HepG2 (cell line): Measurements from ENCODE around the gene ZNF626. TPM values are rescaled to one million over a fixed set of nuclear protein-coding genes. Genes with fewer than 3 reads are reported as not detected.
A peak's percentile ranks its signal among the peaks of the same experiment; 100 is the strongest.

Source experiments
- ATF1 ChIP-seq: IDR thresholded peaks from 2 replicates; pipeline ENCODE4 v1.6.1; 2016; ENCODE audit warnings: mild to moderate bottlenecking, control low read depth
- EZH2 ChIP-seq: conservative IDR thresholded peaks from 2 replicates; pipeline ENCODE4 v1.6.1; 2012; ENCODE audit warnings: mild to moderate bottlenecking, low read depth, low read length, moderate library complexity
- IRF2 ChIP-seq: IDR thresholded peaks from 2 replicates; pipeline ENCODE4 v1.6.1; 2018; ENCODE audit warnings: missing genetic modification reagents, missing compliant biosample characterization
- JUN ChIP-seq: sonication (generic); formaldehyde crosslinking; IDR thresholded peaks from 2 replicates; pipeline ENCODE4 v1.4.0; 2020; ENCODE audit warnings: mild to moderate bottlenecking, missing genetic modification reagents
- KAT8 ChIP-seq: IDR thresholded peaks from 2 replicates; pipeline ENCODE4 v1.6.1; 2016; ENCODE audit warnings: missing genetic modification reagents, missing compliant biosample characterization
- KLF16 ChIP-seq, 2 experiments: sonication (generic) in 1 of 2; formaldehyde crosslinking in 1 of 2; IDR thresholded peaks; 2 replicates each; pipeline versions ENCODE4 v1.6.1 to v1.8.0; 2016 to 2023; ENCODE audit warnings: missing genetic modification reagents in 2 of 2, missing compliant biosample characterization in 1 of 2
- NCOA5 ChIP-seq: sonication (generic); formaldehyde crosslinking; IDR thresholded peaks from 2 replicates; pipeline ENCODE4 v1.4.0; 2020; ENCODE audit warnings: missing genetic modification reagents
- NR2C2 ChIP-seq: sonication (generic); formaldehyde crosslinking; IDR thresholded peaks from 2 replicates; pipeline ENCODE4 v1.4.0; 2020; ENCODE audit warnings: missing genetic modification reagents, mild to moderate bottlenecking, moderate library complexity, borderline replicate concordance
- PCBP2 ChIP-seq: fragments of 200-400 bp; formaldehyde crosslinking; optimal IDR thresholded peaks from 2 replicates; pipeline ENCODE3; 2018; ENCODE audit warnings: low read length, low read depth; ENCODE audit not compliant: poor library complexity, severe bottlenecking
- SIN3B ChIP-seq: fragments of 150-350 bp; IDR thresholded peaks from 2 replicates; pipeline ENCODE4 v1.6.1; 2014; ENCODE audit warnings: low read length
- SIX4 ChIP-seq: sonication (generic); formaldehyde crosslinking; IDR thresholded peaks from 2 replicates; pipeline ENCODE4 v1.4.0; 2020; ENCODE audit warnings: missing genetic modification reagents
- TCF7 ChIP-seq: sonication (generic); IDR thresholded peaks from 2 replicates; pipeline ENCODE4 v1.6.1; 2016; ENCODE audit warnings: antibody characterized with exemption, low read depth
- ZNF354B ChIP-seq: sonication (generic); formaldehyde crosslinking; IDR thresholded peaks from 2 replicates; pipeline ENCODE4 v1.8.0; 2022; ENCODE audit warnings: mild to moderate bottlenecking, missing genetic modification reagents
- ZNF563 ChIP-seq: sonication (generic); formaldehyde crosslinking; IDR thresholded peaks from 2 replicates; pipeline ENCODE4 v1.8.0; 2022; ENCODE audit warnings: mild to moderate bottlenecking, moderate library complexity, missing genetic modification reagents
- ZNF564 ChIP-seq: sonication (generic); formaldehyde crosslinking; IDR thresholded peaks from 2 replicates; pipeline ENCODE4 v1.8.1; 2023; ENCODE audit warnings: mild to moderate bottlenecking, missing genetic modification reagents
- ZNF772 ChIP-seq: sonication (generic); formaldehyde crosslinking; IDR thresholded peaks from 2 replicates; pipeline ENCODE4 v1.5.0; 2020; ENCODE audit warnings: mild to moderate bottlenecking, missing genetic modification reagents
- ZNF839 ChIP-seq: sonication (generic); formaldehyde crosslinking; IDR thresholded peaks from 2 replicates; pipeline ENCODE4 v1.4.0; 2020; ENCODE audit warnings: missing genetic modification reagents, mild to moderate bottlenecking, borderline replicate concordance
- polyA plus RNA-seq, 8 experiments: library from polyadenylated mRNA; depleted of rRNA in 3 of 8; stranded (reverse) in 7 of 8; unstranded in 1 of 8; fragments of >200 nt; fragmentation: Illumina TruSeq in 4 of 8; extraction: Trizol in 4 of 8; gene quantifications; 2 replicates each; pipeline versions ENCODE4 v1.2.1 to v1.2.3, GENCODE V29; 2011 to 2016; ENCODE audit warnings: low read depth in 4 of 8, missing spikeins in 1 of 8, mixed read lengths in 1 of 8; ENCODE audit not compliant: insufficient read depth in 1 of 8
- total RNA-seq, 5 experiments: library from RNA; depleted of rRNA; stranded (reverse); fragments of >200 nt; fragmentation: Illumina TruSeq; extraction: Trizol; gene quantifications; 2 replicates each; pipeline ENCODE4 v1.2.3, GENCODE V29; 2016; ENCODE audit warnings: low read depth in 1 of 5
- TF ChIP-seq, protein P1 (sequence below): sonication (generic); formaldehyde crosslinking; IDR thresholded peaks from 2 replicates; pipeline ENCODE4 v1.4.0; 2020; ENCODE audit warnings: missing genetic modification reagents, borderline replicate concordance
- TF ChIP-seq, protein P2 (sequence below): sonication (generic); formaldehyde crosslinking; IDR thresholded peaks from 2 replicates; pipeline ENCODE4 v1.5.0; 2020; ENCODE audit warnings: missing genetic modification reagents
- TF ChIP-seq, protein P3 (sequence below): sonication (generic); formaldehyde crosslinking; IDR thresholded peaks from 2 replicates; pipeline ENCODE4 v1.8.0; 2022; ENCODE audit warnings: mild to moderate bottlenecking, missing genetic modification reagents, borderline replicate concordance
- TF ChIP-seq, protein P4 (sequence below): sonication (generic); formaldehyde crosslinking; IDR thresholded peaks from 2 replicates; pipeline ENCODE4 v1.4.0; 2020; ENCODE audit warnings: missing genetic modification reagents

ZNF626 gene
- total and polyA plus RNA-seq, 2 of the 13 experiments (the other 11 are each of a cell fraction or from before 2014, with no cell fraction given) = 3.5 to 4.1 TPM

DNA sequence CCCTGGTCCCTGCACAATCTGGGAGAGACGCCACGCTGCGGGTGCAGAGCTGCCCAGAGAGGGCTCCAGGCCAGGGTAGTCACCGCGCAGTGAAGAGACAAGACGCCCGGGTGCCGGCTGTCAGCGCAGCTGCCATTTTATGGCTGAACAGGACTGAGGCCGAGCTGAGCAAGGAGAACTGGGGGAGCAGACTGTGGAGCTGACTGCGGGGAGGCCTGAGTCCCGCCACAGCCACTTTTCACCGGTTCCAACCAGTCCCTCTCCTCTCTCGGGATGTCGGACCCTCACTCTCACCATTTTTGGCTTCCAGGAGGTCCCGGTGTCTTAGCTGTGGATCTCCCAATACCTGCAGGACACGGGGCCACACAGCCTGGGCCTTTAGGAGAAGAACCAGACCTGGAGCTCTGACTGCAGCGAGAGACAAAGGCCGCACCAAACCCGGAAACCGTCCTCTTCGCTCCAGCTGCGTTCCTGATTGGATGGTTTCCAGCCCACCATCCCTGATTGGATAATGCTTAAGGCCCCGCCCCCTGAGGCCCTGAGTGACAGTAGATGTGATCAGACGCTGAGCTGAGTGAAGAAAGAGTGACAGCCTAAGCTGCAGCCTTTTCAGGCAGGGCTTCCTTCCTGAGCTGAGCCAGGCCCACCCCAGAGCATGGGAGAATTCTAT is at the start of gene ZNF626 (continued):
- TF ChIP-seq ATF1 (CRISPR knock-in tag) (peak; percentile 34; the same call in 1 of the 2 replicates), PCBP2 (no peak), ZNF772 (CRISPR knock-in tag) (no peak), SIN3B (no peak), ZNF839 (CRISPR knock-in tag) (no peak), TCF7 (no peak), ZNF563 (CRISPR knock-in tag) (no peak), EZH2 (no peak), SIX4 (no peak), JUN (CRISPR knock-in tag) (no peak), ZNF564 (CRISPR knock-in tag) (no peak), NR2C2 (CRISPR knock-in tag) (no peak), ZNF354B (no peak), KAT8 (CRISPR knock-in tag) (peak; percentile 51; the same call in 1 of the 2 replicates), IRF2 (CRISPR knock-in tag) (no peak), KLF16 (CRISPR knock-in tag; IDR thresholded peaks at IDR 0.05) (no peak), NCOA5 (CRISPR knock-in tag) (no peak)
- TF ChIP-seq, protein P1, sequence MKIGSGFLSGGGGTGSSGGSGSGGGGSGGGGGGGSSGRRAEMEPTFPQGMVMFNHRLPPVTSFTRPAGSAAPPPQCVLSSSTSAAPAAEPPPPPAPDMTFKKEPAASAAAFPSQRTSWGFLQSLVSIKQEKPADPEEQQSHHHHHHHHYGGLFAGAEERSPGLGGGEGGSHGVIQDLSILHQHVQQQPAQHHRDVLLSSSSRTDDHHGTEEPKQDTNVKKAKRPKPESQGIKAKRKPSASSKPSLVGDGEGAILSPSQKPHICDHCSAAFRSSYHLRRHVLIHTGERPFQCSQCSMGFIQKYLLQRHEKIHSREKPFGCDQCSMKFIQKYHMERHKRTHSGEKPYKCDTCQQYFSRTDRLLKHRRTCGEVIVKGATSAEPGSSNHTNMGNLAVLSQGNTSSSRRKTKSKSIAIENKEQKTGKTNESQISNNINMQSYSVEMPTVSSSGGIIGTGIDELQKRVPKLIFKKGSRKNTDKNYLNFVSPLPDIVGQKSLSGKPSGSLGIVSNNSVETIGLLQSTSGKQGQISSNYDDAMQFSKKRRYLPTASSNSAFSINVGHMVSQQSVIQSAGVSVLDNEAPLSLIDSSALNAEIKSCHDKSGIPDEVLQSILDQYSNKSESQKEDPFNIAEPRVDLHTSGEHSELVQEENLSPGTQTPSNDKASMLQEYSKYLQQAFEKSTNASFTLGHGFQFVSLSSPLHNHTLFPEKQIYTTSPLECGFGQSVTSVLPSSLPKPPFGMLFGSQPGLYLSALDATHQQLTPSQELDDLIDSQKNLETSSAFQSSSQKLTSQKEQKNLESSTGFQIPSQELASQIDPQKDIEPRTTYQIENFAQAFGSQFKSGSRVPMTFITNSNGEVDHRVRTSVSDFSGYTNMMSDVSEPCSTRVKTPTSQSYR (CRISPR knock-in tag) = no peak
- TF ChIP-seq, protein P2, sequence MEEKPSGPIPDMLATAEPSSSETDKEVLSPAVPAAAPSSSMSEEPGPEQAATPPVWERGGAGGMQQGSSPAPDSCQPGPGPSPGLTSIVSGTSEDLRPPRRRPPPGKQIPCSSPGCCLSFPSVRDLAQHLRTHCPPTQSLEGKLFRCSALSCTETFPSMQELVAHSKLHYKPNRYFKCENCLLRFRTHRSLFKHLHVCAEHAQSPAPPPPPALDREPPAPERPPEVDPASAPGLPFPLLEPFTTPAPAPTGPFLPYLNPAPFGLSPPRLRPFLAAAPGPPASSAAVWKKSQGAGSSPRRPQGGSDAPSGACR (CRISPR knock-in tag) = no peak
- TF ChIP-seq, protein P3, sequence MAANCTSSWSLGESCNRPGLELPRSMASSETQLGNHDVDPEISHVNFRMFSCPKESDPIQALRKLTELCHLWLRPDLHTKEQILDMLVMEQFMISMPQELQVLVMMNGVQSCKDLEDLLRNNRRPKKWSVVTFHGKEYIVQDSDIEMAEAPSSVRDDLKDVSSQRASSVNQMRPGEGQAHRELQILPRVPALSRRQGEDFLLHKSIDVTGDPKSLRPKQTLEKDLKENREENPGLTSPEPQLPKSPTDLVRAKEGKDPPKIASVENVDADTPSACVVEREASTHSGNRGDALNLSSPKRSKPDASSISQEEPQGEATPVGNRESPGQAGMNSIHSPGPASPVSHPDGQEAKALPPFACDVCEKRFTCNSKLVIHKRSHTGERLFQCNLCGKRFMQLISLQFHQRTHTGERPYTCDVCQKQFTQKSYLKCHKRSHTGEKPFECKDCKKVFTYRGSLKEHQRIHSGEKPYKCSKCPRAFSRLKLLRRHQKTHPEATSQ (CRISPR knock-in tag) = no peak
- TF ChIP-seq, protein P4, sequence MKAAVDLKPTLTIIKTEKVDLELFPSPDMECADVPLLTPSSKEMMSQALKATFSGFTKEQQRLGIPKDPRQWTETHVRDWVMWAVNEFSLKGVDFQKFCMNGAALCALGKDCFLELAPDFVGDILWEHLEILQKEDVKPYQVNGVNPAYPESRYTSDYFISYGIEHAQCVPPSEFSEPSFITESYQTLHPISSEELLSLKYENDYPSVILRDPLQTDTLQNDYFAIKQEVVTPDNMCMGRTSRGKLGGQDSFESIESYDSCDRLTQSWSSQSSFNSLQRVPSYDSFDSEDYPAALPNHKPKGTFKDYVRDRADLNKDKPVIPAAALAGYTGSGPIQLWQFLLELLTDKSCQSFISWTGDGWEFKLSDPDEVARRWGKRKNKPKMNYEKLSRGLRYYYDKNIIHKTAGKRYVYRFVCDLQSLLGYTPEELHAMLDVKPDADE (CRISPR knock-in tag) = no peak
